H1 (cell line): ENCODE data around the gene GID8. TPM values are rescaled to one million over a fixed set of nuclear protein-coding genes. Genes with fewer than 3 reads are reported as not detected.
A peak's percentile ranks its signal among the peaks of the same experiment; 100 is the strongest.

ENCODE experiments used
- BRCA1 ChIP-seq: IDR thresholded peaks from 2 replicates; pipeline ENCODE4 v1.6.1; 2012; ENCODE audit warnings: low read depth, low read length, improper control_type of control experiment
- EP300 ChIP-seq, 2 experiments: IDR thresholded peaks; 1 replicate in 1 of 2; 2 replicates in 1 of 2; pipeline ENCODE4 v1.6.1; 2011 to 2012; ENCODE audit warnings: low read depth in 2 of 2, low read length in 2 of 2, mild to moderate bottlenecking in 2 of 2, borderline replicate concordance in 1 of 2, inconsistent platforms in 1 of 2, moderate library complexity in 1 of 2
- HDAC6 ChIP-seq: IDR thresholded peaks from one replicate; pipeline ENCODE4 v1.7.1; 2012; ENCODE audit warnings: low read depth, mild to moderate bottlenecking, inconsistent platforms, low read length, moderate library complexity
- KDM1A ChIP-seq: fragments of 200-600, 300-600 bp; sonication (generic); IDR thresholded peaks from 2 replicates; pipeline ENCODE4 v1.7.1; 2016; ENCODE audit warnings: mild to moderate bottlenecking, low read length, borderline replicate concordance
- KDM4A ChIP-seq: IDR thresholded peaks from one replicate; pipeline ENCODE4 v1.7.1; 2012; ENCODE audit warnings: low read depth, mild to moderate bottlenecking, moderate library complexity, low read length, inconsistent platforms; ENCODE audit not compliant: severe bottlenecking
- NRF1 ChIP-seq: IDR thresholded peaks from 2 replicates; pipeline ENCODE4 v1.6.1; 2011; ENCODE audit warnings: mild to moderate bottlenecking, low read depth, low read length, improper control_type of control experiment
- PHF8 ChIP-seq: fragments of 200-600 bp; sonication (generic); conservative IDR thresholded peaks from 2 replicates; pipeline ENCODE4 v1.7.1; 2012; ENCODE audit warnings: low read depth, mild to moderate bottlenecking, inconsistent platforms, low read length, moderate library complexity
- TCF12 ChIP-seq: IDR thresholded peaks from 2 replicates; pipeline ENCODE4 v1.6.1; 2011; ENCODE audit warnings: low read depth, mild to moderate bottlenecking, low read length
- polyA plus RNA-seq, 7 experiments: library from polyadenylated mRNA; depleted of rRNA in 3 of 7; stranded (reverse) in 5 of 7; unstranded in 2 of 7; fragments of >200 nt in 5 of 7; fragments of 200-250 nt in 2 of 7; gene quantifications; 1 replicate in 5 of 7; 2 replicates in 1 of 7; 4 replicates in 1 of 7; pipeline versions ENCODE4 v1.2.1 to v1.2.3, GENCODE V29; 2011 to 2013; ENCODE audit warnings: missing spikeins in 2 of 7, mixed read lengths in 2 of 7
- total RNA-seq: library from RNA; stranded (reverse); fragmentation: NEBNext Ultra II Directional; extraction: Animal tissue kit (Norgen Biotek cat#: 25700); gene quantifications from 2 replicates; pipeline ENCODE4 v1.2.1, GENCODE V29; 2021
- TF ChIP-seq, protein P1 (sequence below): IDR thresholded peaks from 2 replicates; pipeline ENCODE4 v1.6.1; 2012; ENCODE audit warnings: inconsistent platforms
- TF ChIP-seq, protein P2 (sequence below), 3 experiments: IDR thresholded peaks; 1 replicate in 2 of 3; 2 replicates in 1 of 3; pipeline versions ENCODE4 v1.5.1 to v1.6.1; 2011; ENCODE audit warnings: low read length in 3 of 3, mild to moderate bottlenecking in 3 of 3, inconsistent platforms in 2 of 3, low read depth in 1 of 3, moderate library complexity in 1 of 3; ENCODE audit not compliant: insufficient read depth in 1 of 3; ENCODE audit errors: control extremely low read depth in 1 of 3
- TF ChIP-seq, protein P3 (sequence below): IDR thresholded peaks from 2 replicates; pipeline ENCODE4 v1.6.1; 2012; ENCODE audit warnings: low read length, inconsistent platforms

The GID8 gene
- total and polyA plus RNA-seq, 2 of the 8 experiments (the other 6 are each of a cell fraction or from before 2014, with no cell fraction given), result 39.7 to 72.9 TPM

DNA sequence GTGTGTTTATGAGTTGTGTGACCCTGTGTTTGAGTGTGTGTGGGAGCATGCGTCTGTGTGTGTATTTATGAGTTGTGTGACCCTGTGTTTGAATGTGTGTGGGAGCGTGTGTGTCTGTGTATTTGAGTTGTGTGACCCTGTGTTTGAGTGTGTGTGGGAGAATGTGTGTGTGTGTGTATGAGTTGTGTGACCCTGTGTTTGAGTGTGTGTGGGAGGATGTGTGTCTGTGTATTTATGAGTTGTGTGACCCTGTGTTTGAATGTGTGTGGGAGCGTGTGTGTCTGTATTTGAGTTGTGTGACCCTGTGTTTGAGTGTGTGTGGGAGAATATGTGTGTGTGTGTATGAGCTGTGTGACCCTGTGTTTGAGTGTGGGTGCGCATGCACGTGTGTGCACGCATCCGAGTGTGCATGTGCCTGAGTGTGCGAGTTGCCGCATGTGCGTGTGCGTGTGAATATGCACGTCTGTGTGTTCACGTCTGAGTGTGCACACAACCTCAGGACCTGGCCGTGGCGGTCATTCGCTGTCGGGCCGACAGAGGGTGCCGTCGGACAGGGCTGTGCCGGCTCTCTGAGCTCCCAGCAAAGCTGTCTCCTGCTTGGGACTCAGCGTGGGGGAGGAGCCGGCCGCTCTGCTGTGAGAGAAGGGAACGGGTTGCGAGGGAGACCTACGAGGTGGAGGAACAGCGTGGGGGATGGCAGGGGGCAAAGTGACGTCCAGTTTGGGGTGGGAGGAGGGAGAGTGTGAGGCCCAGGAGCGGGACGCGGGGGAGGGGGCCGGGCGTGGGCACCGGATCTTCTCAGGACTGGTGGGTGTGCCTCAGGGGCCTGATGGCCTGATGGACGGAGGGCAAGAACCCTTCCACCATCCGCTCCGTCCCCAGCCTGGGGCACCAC is 34.2 kb downstream of the GID8 start (continued):
- TF ChIP-seq, protein P1, sequence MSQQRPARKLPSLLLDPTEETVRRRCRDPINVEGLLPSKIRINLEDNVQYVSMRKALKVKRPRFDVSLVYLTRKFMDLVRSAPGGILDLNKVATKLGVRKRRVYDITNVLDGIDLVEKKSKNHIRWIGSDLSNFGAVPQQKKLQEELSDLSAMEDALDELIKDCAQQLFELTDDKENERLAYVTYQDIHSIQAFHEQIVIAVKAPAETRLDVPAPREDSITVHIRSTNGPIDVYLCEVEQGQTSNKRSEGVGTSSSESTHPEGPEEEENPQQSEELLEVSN, result no peak
- no peak for TF ChIP-seq NRF1
- TF ChIP-seq PHF8, result no peak
- no peak for TF ChIP-seq TCF12
- TF ChIP-seq, protein P2, sequence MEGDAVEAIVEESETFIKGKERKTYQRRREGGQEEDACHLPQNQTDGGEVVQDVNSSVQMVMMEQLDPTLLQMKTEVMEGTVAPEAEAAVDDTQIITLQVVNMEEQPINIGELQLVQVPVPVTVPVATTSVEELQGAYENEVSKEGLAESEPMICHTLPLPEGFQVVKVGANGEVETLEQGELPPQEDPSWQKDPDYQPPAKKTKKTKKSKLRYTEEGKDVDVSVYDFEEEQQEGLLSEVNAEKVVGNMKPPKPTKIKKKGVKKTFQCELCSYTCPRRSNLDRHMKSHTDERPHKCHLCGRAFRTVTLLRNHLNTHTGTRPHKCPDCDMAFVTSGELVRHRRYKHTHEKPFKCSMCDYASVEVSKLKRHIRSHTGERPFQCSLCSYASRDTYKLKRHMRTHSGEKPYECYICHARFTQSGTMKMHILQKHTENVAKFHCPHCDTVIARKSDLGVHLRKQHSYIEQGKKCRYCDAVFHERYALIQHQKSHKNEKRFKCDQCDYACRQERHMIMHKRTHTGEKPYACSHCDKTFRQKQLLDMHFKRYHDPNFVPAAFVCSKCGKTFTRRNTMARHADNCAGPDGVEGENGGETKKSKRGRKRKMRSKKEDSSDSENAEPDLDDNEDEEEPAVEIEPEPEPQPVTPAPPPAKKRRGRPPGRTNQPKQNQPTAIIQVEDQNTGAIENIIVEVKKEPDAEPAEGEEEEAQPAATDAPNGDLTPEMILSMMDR (IDR thresholded peaks at IDR 0.05; ENCODE audit: control extremely low read depth in 1 of 3, insufficient read depth in 1 of 3, low read depth in 1 of 3, low read length in 3 of 3), result peak; percentile 93 to 98 (median 96)
- no peak for TF ChIP-seq HDAC6
- peak; percentile 84; the same call in 1 of the 2 replicates for TF ChIP-seq KDM1A
- TF ChIP-seq, protein P3, sequence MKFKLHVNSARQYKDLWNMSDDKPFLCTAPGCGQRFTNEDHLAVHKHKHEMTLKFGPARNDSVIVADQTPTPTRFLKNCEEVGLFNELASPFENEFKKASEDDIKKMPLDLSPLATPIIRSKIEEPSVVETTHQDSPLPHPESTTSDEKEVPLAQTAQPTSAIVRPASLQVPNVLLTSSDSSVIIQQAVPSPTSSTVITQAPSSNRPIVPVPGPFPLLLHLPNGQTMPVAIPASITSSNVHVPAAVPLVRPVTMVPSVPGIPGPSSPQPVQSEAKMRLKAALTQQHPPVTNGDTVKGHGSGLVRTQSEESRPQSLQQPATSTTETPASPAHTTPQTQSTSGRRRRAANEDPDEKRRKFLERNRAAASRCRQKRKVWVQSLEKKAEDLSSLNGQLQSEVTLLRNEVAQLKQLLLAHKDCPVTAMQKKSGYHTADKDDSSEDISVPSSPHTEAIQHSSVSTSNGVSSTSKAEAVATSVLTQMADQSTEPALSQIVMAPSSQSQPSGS, result no peak
- TF ChIP-seq EP300 (IDR thresholded peaks at IDR 0.05; ENCODE audit: borderline replicate concordance in 1 of 2, low read depth in 2 of 2, low read length in 2 of 2), result no peak
- TF ChIP-seq BRCA1, result no peak
- TF ChIP-seq KDM4A, result peak; percentile 64
